Measurements from ENCODE around the gene TLR5. TPM values are rescaled to one million over a fixed set of nuclear protein-coding genes. Genes with fewer than 3 reads are reported as not detected.
"Not testable (repeated sequence)": the region's sequence is repeated elsewhere in the genome, so short reads cannot be mapped to it uniquely, and the experiment has no call there.

TLR5 gene
- total and polyA plus RNA-seq, 11 donors = 0.25 to 9.0 (median 1.7) TPM

GRCh38 chr1:223175633-223176032, 32.6 kb upstream of the TLR5 start:
- Histone ChIP-seq H3K27me3 (peaks cover 0 to 4% (median 0%) of the 10 kb centered on the region in 9 donors), H3K27ac (peak overlapping the region in 5 of 12 donors; percentile 19 to 93 (median 42)), H3K36me3 (no peaks in the 10 kb centered on the region), H3K4me3 (peak overlapping the region in 1 of 12 donors; percentile 4), H3K9me3 (peaks cover 0 to 3% (median 0%) of the 10 kb centered on the region in 12 donors), H3K4me1 (peaks cover 0 to 56% (median 0%) of the 10 kb centered on the region in 12 donors)
- TF ChIP-seq CTCF (IDR thresholded peaks at IDR 0.05) (no peak), POLR2A (IDR thresholded peaks at IDR 0.05) (no peak)
- intact Hi-C loops (cut with DNase I) = loop anchor here in 1 of 10 donors (5.0 kb wide), 1 partner anchor 187 kb away; the partner anchor contains the start of gene SUSD4
- DNase-seq (peak in 1 of 5 donors; percentile 19), ATAC-seq (peak; percentile 14 to 82 (median 70))
- 73 to 83% (median 80%) methylated on average over 3 of the region's 3 CpGs for WGBS, 4 donors

- Histone ChIP-seq H3K27ac (peak overlapping the region in 4 of 12 donors; percentile 31 to 93 (median 49)), H3K27me3 (peaks cover 0 to 4% (median 0%) of the 10 kb centered on the region in 9 donors)
Measured at GRCh38 chr1:223175032-223175431, 32.0 kb upstream of the TLR5 start.

GRCh38 chr1:223169458-223169857, 26.4 kb upstream of the TLR5 start:
- H3K27ac ChIP-seq; H3K9me3 ChIP-seq; H3K4me1 ChIP-seq; H3K36me3 ChIP-seq; H3K4me3 ChIP-seq; ATAC-seq; H3K27me3 ChIP-seq; intact Hi-C loops (cut with DNase I); DNase-seq: not testable (repeated sequence)
- 83 to 92% (median 87%) methylated on average over 5 of the region's 5 CpGs for WGBS, 4 donors

More at GRCh38 chr1:223175032-223175431, 32.0 kb upstream of the TLR5 start:
- DNase-seq = no peak
- intact Hi-C loops (cut with DNase I) = loop anchor here in 1 of 10 donors (5.0 kb wide), 1 partner anchor 187 kb away; the partner anchor contains the start of gene SUSD4
- Histone ChIP-seq H3K9me3 (peaks cover 0 to 3% (median 0%) of the 10 kb centered on the region in 12 donors), H3K4me1 (peaks cover 0 to 50% (median 0%) of the 10 kb centered on the region in 12 donors), H3K36me3 (no peaks in the 10 kb centered on the region), H3K4me3 (no peak overlapping the region)
- peak; percentile 55 to 84 (median 76) for ATAC-seq
- 67 to 71% (median 69%) methylated on average over 4 of the region's 4 CpGs for WGBS, 4 donors
- no peak for TF ChIP-seq POLR2A (IDR thresholded peaks at IDR 0.05)
- TF ChIP-seq CTCF (IDR thresholded peaks at IDR 0.05) = peak in 11 of 12 donors; percentile 18 to 53 (median 37)

GRCh38 chr1:223161321-223161720, 18.3 kb upstream of the TLR5 start:
- intact Hi-C loops (cut with DNase I) = no loop called here
- no peak for ATAC-seq
- Histone ChIP-seq H3K4me1 (no peaks in the 10 kb centered on the region), H3K36me3 (no peaks in the 10 kb centered on the region), H3K27me3 (peaks cover 0 to 8% (median 0%) of the 10 kb centered on the region in 9 donors), H3K9me3 (no peaks in the 10 kb centered on the region), H3K27ac (no peak overlapping the region), H3K4me3 (no peak overlapping the region)
- WGBS, 4 donors = 74 to 84% (median 80%) methylated on average over 3 of the region's 3 CpGs
- TF ChIP-seq CTCF (IDR thresholded peaks at IDR 0.05) = no peak
- no peak for TF ChIP-seq POLR2A (IDR thresholded peaks at IDR 0.05)
- no peak for DNase-seq

GRCh38 chr1:223156343-223156742, 13.3 kb upstream of the TLR5 start:
- Histone ChIP-seq H3K27ac (no peak overlapping the region), H3K9me3 (no peaks in the 10 kb centered on the region), H3K4me3 (no peak overlapping the region), H3K4me1 (peaks cover 0 to 21% (median 5%) of the 10 kb centered on the region in 12 donors), H3K27me3 (peaks cover 0 to 4% (median 0%) of the 10 kb centered on the region in 9 donors), H3K36me3 (no peaks in the 10 kb centered on the region)
- DNase-seq (no peak), ATAC-seq (no peak)
- 62 to 75% (median 71%) methylated on average over 2 of the region's 2 CpGs for WGBS, 4 donors
- TF ChIP-seq CTCF (IDR thresholded peaks at IDR 0.05) (no peak), POLR2A (IDR thresholded peaks at IDR 0.05) (no peak)
- intact Hi-C loops (cut with DNase I) = no loop called here

All from heart left ventricle (tissue), 16 donors.